SK-N-SH (cell line): ENCODE measurements around the gene FCHSD2. TPM values are rescaled to one million over a fixed set of nuclear protein-coding genes. Genes with fewer than 3 reads are reported as not detected.

Experiments
- CTCF ChIA-PET: fragments of 300-600, 350-600 bp; formaldehyde crosslinking; extraction: SDS; loops from one replicate; lab custom pipeline; 2021; lab: Yijun Ruan, JAX
- POLR2A ChIA-PET: fragments of 350-600 bp; sonication (Branson Sonifier 250); formaldehyde crosslinking; extraction: SDS; loops from one replicate; lab custom pipeline; 2020; ENCODE audit warnings: antibody characterized with exemption, inconsistent platforms; lab: Yijun Ruan, JAX
- DNase-seq: peaks from one replicate; pipeline ENCODE4 v3.0.0; 2012
- H2AFZ ChIP-seq: fragments of 200-600 bp; sonication (generic); 2 replicates; pipeline ENCODE4 v1.8.1; 2016; ENCODE audit warnings: antibody characterized with exemption, mild to moderate bottlenecking, low read depth
- H3F3A ChIP-seq: fragments of 200-600 bp; sonication (generic); replicated peaks from 2 replicates; pipeline ENCODE3; 2016; ENCODE audit warnings: antibody characterized with exemption, mild to moderate bottlenecking; ENCODE audit not compliant: insufficient read depth
- H3K27ac ChIP-seq, 2 experiments: fragments of 200-500 bp in 1 of 2; fragments of 200-600 bp in 1 of 2; sonication (Bioruptor generic) in 1 of 2; sonication (generic), shearing (Covaris generic) in 1 of 2; 2 replicates each; pipeline versions ENCODE4 v1.5.1 to v1.6.1; 2014 to 2016; ENCODE audit warnings: low read depth in 2 of 2, inconsistent platforms in 1 of 2, low read length in 1 of 2, mild to moderate bottlenecking in 1 of 2, mixed read lengths in 1 of 2
- H3K27me3 ChIP-seq: fragments of 200-600 bp; sonication (generic), shearing (Covaris generic); 2 replicates; pipeline ENCODE4 v1.6.1; 2016; ENCODE audit warnings: mixed run types; ENCODE audit not compliant: insufficient read depth
- H3K36me3 ChIP-seq, 2 experiments: fragments of 200-500 bp in 1 of 2; fragments of 200-600 bp in 1 of 2; sonication (Bioruptor generic) in 1 of 2; sonication (generic) in 1 of 2; replicated peaks in 1 of 2; 2 replicates each; pipeline versions ENCODE3 to v1.5.1; 2014 to 2016; ENCODE audit warnings: low read length in 1 of 2, mild to moderate bottlenecking in 1 of 2; ENCODE audit not compliant: insufficient read depth in 2 of 2, control insufficient read depth in 1 of 2
- H3K4me1 ChIP-seq, 2 experiments: fragments of 200-500 bp in 1 of 2; fragments of 200-600 bp in 1 of 2; sonication (Bioruptor generic) in 1 of 2; sonication (generic), shearing (Covaris generic) in 1 of 2; 2 replicates each; pipeline versions ENCODE4 v1.5.1 to v1.6.1; 2014 to 2016; ENCODE audit warnings: low read depth in 1 of 2, low read length in 1 of 2, mixed run types in 1 of 2; ENCODE audit not compliant: insufficient read depth in 2 of 2, control insufficient read depth in 1 of 2
- H3K4me2 ChIP-seq: fragments of 200-600 bp; sonication (generic), shearing (Covaris generic); 2 replicates; pipeline ENCODE4 v1.6.1; 2017; ENCODE audit warnings: mixed run types
- H3K4me3 ChIP-seq, 2 experiments: fragments of 200-500 bp in 1 of 2; fragments of 200-600 bp in 1 of 2; sonication (Bioruptor generic) in 1 of 2; sonication (generic), shearing (Covaris generic) in 1 of 2; 2 replicates each; pipeline versions ENCODE4 v1.5.1 to v1.8.1; 2014 to 2016; ENCODE audit warnings: low read depth in 2 of 2, inconsistent platforms in 1 of 2, low read length in 1 of 2, mild to moderate bottlenecking in 1 of 2, mixed read lengths in 1 of 2, moderate library complexity in 1 of 2
- H3K79me2 ChIP-seq: fragments of 200-600 bp; sonication (generic); 2 replicates; pipeline ENCODE4 v1.8.1; 2017; ENCODE audit warnings: mild to moderate bottlenecking; ENCODE audit not compliant: insufficient read depth
- H3K9ac ChIP-seq: fragments of 200-600 bp; sonication (generic); 2 replicates; pipeline ENCODE4 v1.6.1; 2017; ENCODE audit warnings: mixed run types
- H3K9me2 ChIP-seq: fragments of 200-600 bp; sonication (generic); 2 replicates; pipeline ENCODE4 v1.6.1; 2017; ENCODE audit warnings: mixed run types
- H3K9me3 ChIP-seq: fragments of 200-600 bp; sonication (generic); 2 replicates; pipeline ENCODE4 v1.6.1; 2017; ENCODE audit warnings: mixed run types, mild to moderate bottlenecking, moderate library complexity
- H4K20me1 ChIP-seq: fragments of 200-600 bp; sonication (generic); 2 replicates; pipeline ENCODE4 v1.6.1; 2017; ENCODE audit warnings: mild to moderate bottlenecking, mixed run types; ENCODE audit not compliant: insufficient read depth
- ELF1 ChIP-seq: IDR thresholded peaks from 2 replicates; pipeline ENCODE4 v1.4.0; 2012
- MAX ChIP-seq: IDR thresholded peaks from 2 replicates; pipeline ENCODE4 v1.4.0; 2012; ENCODE audit warnings: low read depth
- NFIC ChIP-seq: IDR thresholded peaks from 2 replicates; pipeline ENCODE4 v1.4.0; 2012; ENCODE audit warnings: borderline replicate concordance
- PBX3 ChIP-seq: IDR thresholded peaks from 2 replicates; pipeline ENCODE4; 2012
- POLR2AphosphoS5 ChIP-seq: IDR thresholded peaks from 2 replicates; pipeline ENCODE4 v1.6.1; 2012; ENCODE audit warnings: low read depth, low read length
- REST ChIP-seq: IDR thresholded peaks from 2 replicates; pipeline ENCODE4 v1.6.1; 2012; ENCODE audit warnings: mild to moderate bottlenecking, low read depth, low read length, moderate library complexity
- SMC3 ChIP-seq: IDR thresholded peaks from 2 replicates; pipeline ENCODE4 v1.6.1; 2012; ENCODE audit warnings: low read depth, low read length, improper control_type of control experiment
- YY1 ChIP-seq: IDR thresholded peaks from 2 replicates; pipeline ENCODE4 v1.4.0; 2012; ENCODE audit warnings: low read depth, mild to moderate bottlenecking
- WGBS: methylation state at CpG from one replicate; pipeline ENCODE4 v1.1.6; 2017; ENCODE audit warnings: low lambda C conversion rate; 5-methylcytosine and 5-hydroxymethylcytosine counted together
- polyA plus RNA-seq, 3 experiments: library from polyadenylated mRNA; depleted of rRNA; stranded (reverse); fragments of >200 nt; gene quantifications; 2 replicates each; pipeline ENCODE4 v1.2.3, GENCODE V29; 2012

The FCHSD2 gene
- polyA plus RNA-seq, 1 of the 3 experiments (the other 2 are of a cell fraction), result 10.4 TPM

GRCh38 chr11:73174495-73174791 is 32.3 kb upstream of the FCHSD2 start (continued):
- no peak for TF ChIP-seq PBX3

GRCh38 chr11:73173755-73174494 is 31.8 kb upstream of the FCHSD2 start:
- Histone ChIP-seq H3K27ac (no peak overlapping the region), H3K9ac (no peak overlapping the region), H3K4me1 (peaks cover 5 to 10% of the 10 kb centered on the region in 2 experiments; a peak in 2 of 4 replicates), H3K36me3 (no peaks in the 10 kb centered on the region), H3K4me3 (no peak overlapping the region), H3K4me2 (no peak overlapping the region), H3K27me3 (no peaks in the 10 kb centered on the region; the same call in 1 of the 2 replicates), H3K9me2 (no peaks in the 10 kb centered on the region), H2AFZ (no peak overlapping the region), H4K20me1 (no peaks in the 10 kb centered on the region), H3K9me3 (no peaks in the 10 kb centered on the region), H3K79me2 (no peaks in the 10 kb centered on the region), H3F3A (no peaks in the 10 kb centered on the region)
- 68% methylated on average over 3 of the region's 11 CpGs for WGBS
- CTCF ChIA-PET, result interaction anchor here (1.0 to 7.9 kb wide), 3 partner anchors 12 to 342 kb away, joined by 4 to 70 read pairs (median 9); no protein-coding TSS in a partner anchor
- POLR2A ChIA-PET, result no interaction called here
- TF ChIP-seq REST (no peak), ELF1 (no peak), YY1 (no peak), NFIC (no peak), MAX (no peak), POLR2AphosphoS5 (no peak)
- no peak for DNase-seq

GRCh38 chr11:73172992-73173656 is 31.0 kb upstream of the FCHSD2 start:
- no peaks in the 10 kb centered on the region for H3K9me3 ChIP-seq
- H3F3A ChIP-seq, result no peaks in the 10 kb centered on the region
- H4K20me1 ChIP-seq, result no peaks in the 10 kb centered on the region
- ChIA-PET CTCF (interaction anchor here (0.8 to 1.8 kb wide), 4 partner anchors 13 to 350 kb away, joined by 3 to 9 read pairs (median 4); no protein-coding TSS in a partner anchor), POLR2A (no interaction called here)
- peaks cover 5 to 10% of the 10 kb centered on the region in 2 experiments; a peak in 2 of 4 replicates for H3K4me1 ChIP-seq
- no peak overlapping the region for H3K27ac ChIP-seq
- no peaks in the 10 kb centered on the region for H3K9me2 ChIP-seq
- H2AFZ ChIP-seq, result no peak overlapping the region
- no peak overlapping the region for H3K4me3 ChIP-seq
- no peak overlapping the region for H3K9ac ChIP-seq
- 82% methylated on average over 4 of the region's 4 CpGs for WGBS
- no peaks in the 10 kb centered on the region for H3K79me2 ChIP-seq
- DNase-seq, result no peak
- no peaks in the 10 kb centered on the region for H3K36me3 ChIP-seq
- H3K4me2 ChIP-seq, result no peak overlapping the region
- no peaks in the 10 kb centered on the region for H3K27me3 ChIP-seq
- TF ChIP-seq SMC3 (no peak), MAX (no peak)
